ENCODE data around the gene NAE1. TPM values are rescaled to one million over a fixed set of nuclear protein-coding genes. Genes with fewer than 3 reads are reported as not detected.

Gene NAE1
- total RNA-seq, 1 donor from 2014 or later, result 114 TPM

DNA sequence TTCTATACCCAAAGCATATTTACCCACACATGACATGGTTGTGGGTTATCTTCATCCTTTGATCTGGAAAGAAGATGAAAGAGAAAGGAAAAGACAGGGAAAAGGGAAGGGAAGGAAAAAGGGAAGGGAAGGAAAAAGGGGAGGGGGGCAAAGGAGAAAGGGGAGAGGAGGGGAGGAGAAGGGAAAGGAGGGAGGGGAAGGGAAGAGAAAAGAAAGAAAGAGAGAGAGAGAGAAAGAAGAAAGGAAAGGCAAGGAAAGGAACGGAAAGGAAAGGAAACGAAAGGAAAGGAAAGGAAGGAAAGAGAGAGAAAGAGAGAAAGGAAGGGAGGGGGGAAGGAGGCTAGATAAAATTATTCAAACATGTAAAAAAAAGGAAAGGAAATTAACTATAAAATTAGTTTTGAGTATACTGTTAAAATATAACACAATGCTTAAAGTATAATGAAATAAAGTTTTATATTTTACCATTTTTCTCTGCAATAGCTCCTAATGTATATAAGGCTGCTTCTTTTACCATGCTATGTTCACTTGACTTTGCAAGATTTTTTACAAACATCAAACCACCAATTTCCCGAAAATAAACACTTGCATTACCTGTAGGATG lies 40.5 kb downstream of the NAE1 start:
- no peak overlapping the region for H3K27ac Mint-ChIP-seq
- no peaks in the 10 kb centered on the region for H3K36me3 Mint-ChIP-seq (ENCODE audit: insufficient read depth)
- TF ChIP-seq, protein P1, sequence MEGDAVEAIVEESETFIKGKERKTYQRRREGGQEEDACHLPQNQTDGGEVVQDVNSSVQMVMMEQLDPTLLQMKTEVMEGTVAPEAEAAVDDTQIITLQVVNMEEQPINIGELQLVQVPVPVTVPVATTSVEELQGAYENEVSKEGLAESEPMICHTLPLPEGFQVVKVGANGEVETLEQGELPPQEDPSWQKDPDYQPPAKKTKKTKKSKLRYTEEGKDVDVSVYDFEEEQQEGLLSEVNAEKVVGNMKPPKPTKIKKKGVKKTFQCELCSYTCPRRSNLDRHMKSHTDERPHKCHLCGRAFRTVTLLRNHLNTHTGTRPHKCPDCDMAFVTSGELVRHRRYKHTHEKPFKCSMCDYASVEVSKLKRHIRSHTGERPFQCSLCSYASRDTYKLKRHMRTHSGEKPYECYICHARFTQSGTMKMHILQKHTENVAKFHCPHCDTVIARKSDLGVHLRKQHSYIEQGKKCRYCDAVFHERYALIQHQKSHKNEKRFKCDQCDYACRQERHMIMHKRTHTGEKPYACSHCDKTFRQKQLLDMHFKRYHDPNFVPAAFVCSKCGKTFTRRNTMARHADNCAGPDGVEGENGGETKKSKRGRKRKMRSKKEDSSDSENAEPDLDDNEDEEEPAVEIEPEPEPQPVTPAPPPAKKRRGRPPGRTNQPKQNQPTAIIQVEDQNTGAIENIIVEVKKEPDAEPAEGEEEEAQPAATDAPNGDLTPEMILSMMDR (IDR thresholded peaks at IDR 0.05; ENCODE audit: unreplicated experiment), result no peak
- no peak for DNase-seq (ENCODE audit: low spot score, unreplicated experiment)
- H3K27me3 Mint-ChIP-seq, result no peaks in the 10 kb centered on the region
- H3K9me3 Mint-ChIP-seq (ENCODE audit: low read depth), result no peaks in the 10 kb centered on the region
- no peak overlapping the region for H3K4me3 Mint-ChIP-seq (ENCODE audit: low read depth)
- H3K4me1 Mint-ChIP-seq (ENCODE audit: low read depth), result no peaks in the 10 kb centered on the region

DNA sequence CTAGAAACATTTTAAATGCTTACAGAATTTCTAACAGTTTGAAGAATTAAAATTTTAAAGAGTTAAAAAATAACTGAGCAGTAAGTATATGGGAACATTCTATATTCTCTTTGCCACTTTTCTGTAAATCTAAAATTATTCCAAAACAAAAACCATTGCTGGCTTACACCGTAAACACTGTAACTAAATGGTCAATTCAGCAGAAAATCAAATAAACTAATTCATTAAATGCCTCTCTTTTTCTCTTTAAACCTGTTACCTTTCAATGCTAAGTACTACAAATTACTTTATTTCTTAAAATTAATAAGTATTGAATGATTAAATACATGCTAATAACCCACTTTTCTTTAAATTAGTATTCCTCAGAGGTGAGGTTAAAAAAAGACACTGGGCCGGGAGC lies 43.3 kb downstream of the NAE1 start:
- no peak for DNase-seq (ENCODE audit: low spot score, unreplicated experiment)
- no peak overlapping the region for H3K27ac Mint-ChIP-seq
- H3K4me3 Mint-ChIP-seq (ENCODE audit: low read depth), result no peak overlapping the region

DNA sequence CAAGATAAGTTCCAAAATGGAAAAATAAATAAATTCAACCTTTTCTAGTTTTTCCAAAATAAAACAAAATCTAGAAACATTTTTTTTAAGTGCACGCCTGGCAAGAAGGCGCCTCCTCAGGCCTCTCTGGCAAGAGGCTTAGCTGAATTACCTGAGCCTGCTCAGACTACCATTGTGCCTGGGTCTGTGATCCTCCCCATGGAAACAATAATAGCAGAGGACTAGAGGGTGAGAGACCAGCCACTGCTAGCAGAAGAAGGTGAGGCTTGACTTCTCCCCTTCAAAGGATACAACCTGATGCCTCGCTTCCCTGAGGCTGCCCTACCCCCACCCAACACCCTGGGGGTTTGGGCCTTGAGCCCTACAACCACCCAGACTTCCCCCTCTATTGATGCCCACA lies 44.2 kb downstream of the NAE1 start:
- no peak for DNase-seq (ENCODE audit: low spot score, unreplicated experiment)
- Mint-ChIP-seq H3K36me3 (ENCODE audit: insufficient read depth) (no peaks in the 10 kb centered on the region), H3K9me3 (ENCODE audit: low read depth) (no peaks in the 10 kb centered on the region), H3K4me1 (ENCODE audit: low read depth) (peaks cover 1% of the 10 kb centered on the region), H3K27ac (no peak overlapping the region), H3K27me3 (no peaks in the 10 kb centered on the region), H3K4me3 (ENCODE audit: low read depth) (no peak overlapping the region)
- TF ChIP-seq, protein P1 (IDR thresholded peaks at IDR 0.05; ENCODE audit: unreplicated experiment), result no peak

More for the DNA sequence above, 43.3 kb downstream of the NAE1 start:
- H3K4me1 Mint-ChIP-seq (ENCODE audit: low read depth), result peaks cover 1% of the 10 kb centered on the region
- H3K36me3 Mint-ChIP-seq (ENCODE audit: insufficient read depth), result no peaks in the 10 kb centered on the region
- no peaks in the 10 kb centered on the region for H3K9me3 Mint-ChIP-seq (ENCODE audit: low read depth)
- TF ChIP-seq, protein P1 (IDR thresholded peaks at IDR 0.05; ENCODE audit: unreplicated experiment), result no peak
- no peaks in the 10 kb centered on the region for H3K27me3 Mint-ChIP-seq

DNA sequence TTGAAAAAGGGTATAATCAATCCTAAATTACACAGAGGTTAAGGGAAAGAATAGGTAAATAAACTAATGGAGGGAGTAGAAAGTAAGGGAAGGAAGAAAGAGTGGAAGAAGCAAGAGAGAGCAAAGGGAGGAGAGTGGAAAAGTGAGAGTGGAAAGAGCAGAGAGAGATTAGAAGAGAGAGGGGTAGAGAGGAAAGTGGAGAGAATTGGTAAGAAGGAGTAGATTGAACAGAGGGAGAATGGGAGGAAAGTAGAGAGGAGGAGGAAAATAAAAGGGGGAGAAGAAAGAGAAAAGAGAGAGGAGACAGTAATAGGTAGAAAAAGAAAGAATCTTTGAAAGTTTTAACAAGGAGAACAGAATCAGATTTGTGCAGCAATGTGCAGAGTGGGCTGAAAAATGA lies 54.3 kb downstream of the NAE1 start:
- H3K9me3 Mint-ChIP-seq (ENCODE audit: low read depth), result no peaks in the 10 kb centered on the region

DNA sequence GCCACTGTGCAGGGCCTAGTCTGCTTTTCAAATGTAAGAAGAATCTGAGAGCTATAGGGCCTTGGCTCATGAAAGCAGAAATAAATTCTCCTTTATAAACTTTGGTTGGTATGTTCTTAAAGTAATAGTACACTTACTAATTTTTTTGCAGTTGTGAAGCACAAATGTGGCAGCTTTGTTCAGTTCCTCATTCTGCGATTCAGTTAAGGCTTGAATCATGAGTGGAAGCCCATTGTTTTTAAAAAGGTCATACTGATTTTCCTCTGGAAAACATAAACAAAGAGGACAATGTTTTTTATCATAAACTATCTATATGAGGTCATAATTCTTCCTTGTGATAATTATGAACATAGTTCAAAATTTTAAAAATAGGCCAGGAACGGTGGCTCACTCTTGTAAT lies 55.8 kb downstream of the NAE1 start:
- peaks cover 3% of the 10 kb centered on the region for H3K4me1 Mint-ChIP-seq (ENCODE audit: low read depth)
- H3K4me3 Mint-ChIP-seq (ENCODE audit: low read depth), result no peak overlapping the region
- no peak overlapping the region for H3K27ac Mint-ChIP-seq
- no peaks in the 10 kb centered on the region for H3K27me3 Mint-ChIP-seq
- H3K9me3 Mint-ChIP-seq (ENCODE audit: low read depth), result no peaks in the 10 kb centered on the region
- TF ChIP-seq, protein P1 (IDR thresholded peaks at IDR 0.05; ENCODE audit: unreplicated experiment), result no peak
- no peaks in the 10 kb centered on the region for H3K36me3 Mint-ChIP-seq (ENCODE audit: insufficient read depth)
- DNase-seq (ENCODE audit: low spot score, unreplicated experiment), result no peak

More for the DNA sequence above, 54.3 kb downstream of the NAE1 start:
- no peak overlapping the region for H3K4me3 Mint-ChIP-seq (ENCODE audit: low read depth)
- no peaks in the 10 kb centered on the region for H3K36me3 Mint-ChIP-seq (ENCODE audit: insufficient read depth)
- no peaks in the 10 kb centered on the region for H3K27me3 Mint-ChIP-seq
- TF ChIP-seq, protein P1 (IDR thresholded peaks at IDR 0.05; ENCODE audit: unreplicated experiment), result no peak
- no peak for DNase-seq (ENCODE audit: low spot score, unreplicated experiment)
- H3K4me1 Mint-ChIP-seq (ENCODE audit: low read depth), result peaks cover 3% of the 10 kb centered on the region
- H3K27ac Mint-ChIP-seq, result no peak overlapping the region
